ENCODE measurements around the gene PPP1R9A.

PPP1R9A gene

DNA sequence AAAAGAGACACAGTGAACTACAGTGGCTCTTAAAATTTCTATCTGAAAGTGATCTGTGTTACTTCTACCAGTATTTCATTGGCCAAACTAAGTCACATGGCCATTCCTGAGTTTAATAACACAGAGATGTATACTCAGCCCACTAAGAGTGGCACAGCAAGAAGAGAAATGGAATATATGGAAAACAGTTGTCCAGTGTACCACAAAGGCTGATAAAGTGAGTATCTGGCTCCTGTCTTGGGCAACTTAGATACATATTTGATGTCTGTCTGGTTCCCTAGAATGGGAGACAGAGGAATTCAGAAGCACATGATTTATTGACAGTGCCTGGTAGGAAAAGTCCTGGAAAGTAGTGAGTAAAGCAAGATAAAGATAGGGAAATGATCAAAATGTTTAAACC is 427.1 kb downstream of the PPP1R9A start:
- Mint-ChIP-seq H3K9me3 (no peaks in the 10 kb centered on the region), H3K27me3 (no peaks in the 10 kb centered on the region), H3K4me3 (no peak overlapping the region), H3K4me1 (ENCODE audit: low read depth) (peaks cover 18% of the 10 kb centered on the region), H3K36me3 (ENCODE audit: low read depth) (no peaks in the 10 kb centered on the region), H3K27ac (no peak overlapping the region)
- DNase-seq = no peak

DNA sequence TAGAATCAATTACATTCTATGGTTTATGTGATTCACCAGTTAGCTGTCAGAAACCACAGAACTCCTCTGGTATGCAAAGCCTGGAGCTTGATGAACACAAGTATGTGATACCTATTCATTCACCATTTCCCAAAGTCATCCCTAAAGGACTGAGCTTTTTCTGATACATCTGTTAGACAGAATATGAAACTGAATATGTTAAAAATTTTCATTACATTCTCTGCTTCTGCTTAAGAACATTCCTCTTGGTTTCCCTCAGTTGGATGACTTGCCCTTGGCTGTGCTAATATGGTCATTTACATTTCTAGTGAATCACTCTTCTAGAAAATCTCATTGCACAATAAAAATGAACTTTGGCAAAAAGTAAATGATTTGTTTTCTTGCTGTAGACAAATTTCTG is 427.7 kb downstream of the PPP1R9A start:
- no peaks in the 10 kb centered on the region for H3K9me3 Mint-ChIP-seq
- no peaks in the 10 kb centered on the region for H3K27me3 Mint-ChIP-seq
- no peaks in the 10 kb centered on the region for H3K36me3 Mint-ChIP-seq (ENCODE audit: low read depth)
- DNase-seq = no peak
- no peak overlapping the region for H3K27ac Mint-ChIP-seq
- H3K4me3 Mint-ChIP-seq = no peak overlapping the region
- peaks cover 16% of the 10 kb centered on the region for H3K4me1 Mint-ChIP-seq (ENCODE audit: low read depth)

DNA sequence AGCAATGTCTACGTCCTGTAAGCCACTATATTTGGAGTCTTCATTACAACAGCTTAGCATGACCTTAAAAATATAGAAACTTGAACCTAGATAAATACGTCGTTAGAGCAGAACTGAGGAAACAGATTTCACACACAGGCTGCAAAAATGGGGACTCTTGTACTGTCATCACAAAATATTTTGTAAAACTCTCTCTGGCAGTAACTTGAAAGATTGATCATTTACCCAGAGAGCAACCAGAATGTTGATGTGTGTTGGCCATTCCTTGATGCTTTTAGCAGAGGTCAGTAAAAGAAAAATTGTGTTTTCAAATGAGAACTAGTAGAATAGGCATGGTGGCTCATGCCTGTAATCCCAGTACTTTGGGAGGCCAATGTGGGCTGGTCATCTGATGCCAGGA is 431.4 kb downstream of the PPP1R9A start:
- no peak overlapping the region for H3K4me3 Mint-ChIP-seq
- H3K9me3 Mint-ChIP-seq = no peaks in the 10 kb centered on the region
- peaks cover 3% of the 10 kb centered on the region for H3K27me3 Mint-ChIP-seq
- no peaks in the 10 kb centered on the region for H3K36me3 Mint-ChIP-seq (ENCODE audit: low read depth)
- peaks cover 4% of the 10 kb centered on the region for H3K4me1 Mint-ChIP-seq (ENCODE audit: low read depth)
- DNase-seq = no peak
- no peak overlapping the region for H3K27ac Mint-ChIP-seq

DNA sequence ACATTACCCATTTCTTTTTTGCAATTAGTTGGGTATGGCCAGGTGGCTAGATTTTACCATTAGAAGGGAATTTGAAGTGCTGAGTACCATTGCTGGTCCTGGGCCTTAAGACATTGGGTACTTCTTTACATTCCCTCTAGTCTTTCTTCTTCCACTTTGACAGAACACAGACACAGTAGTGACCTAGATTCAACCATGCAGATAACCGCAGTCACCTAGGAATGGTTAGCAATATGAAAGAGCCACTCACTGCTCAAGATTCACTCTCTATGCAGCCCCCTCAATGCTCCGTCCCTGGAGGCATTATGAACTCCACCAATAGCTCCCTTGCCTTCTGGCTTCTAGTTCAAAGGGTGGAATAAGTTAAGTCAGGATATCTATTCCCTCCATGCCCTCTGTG is 433.1 kb downstream of the PPP1R9A start:
- no peak overlapping the region for H3K27ac Mint-ChIP-seq
- H3K4me3 Mint-ChIP-seq = no peak overlapping the region
- no peak for DNase-seq
- peaks cover under 1% of the 10 kb centered on the region for H3K4me1 Mint-ChIP-seq (ENCODE audit: low read depth)
- no peaks in the 10 kb centered on the region for H3K36me3 Mint-ChIP-seq (ENCODE audit: low read depth)
- H3K9me3 Mint-ChIP-seq = no peaks in the 10 kb centered on the region
- H3K27me3 Mint-ChIP-seq = peaks cover 3% of the 10 kb centered on the region

DNA sequence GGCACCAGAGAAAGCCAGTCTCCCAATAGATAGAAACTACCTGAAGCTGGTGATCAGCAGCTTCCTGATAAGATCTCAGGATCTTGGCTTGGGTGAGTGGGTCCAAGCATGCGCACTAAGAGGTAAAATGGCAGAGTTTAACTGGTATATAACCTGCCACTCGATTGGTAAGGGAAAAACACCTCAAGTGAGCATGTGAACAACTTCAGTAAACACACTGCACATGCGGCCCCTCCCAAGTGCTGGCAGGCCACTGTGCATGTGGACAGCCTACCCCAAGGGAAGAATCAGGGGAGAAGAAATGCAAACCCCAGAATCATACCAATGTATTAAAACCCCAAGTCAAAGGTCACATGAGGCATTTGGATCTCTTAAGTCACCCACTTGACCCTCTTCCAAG is 434.6 kb downstream of the PPP1R9A start:
- no peak for DNase-seq
- H3K27me3 Mint-ChIP-seq = peaks cover 3% of the 10 kb centered on the region
- H3K9me3 Mint-ChIP-seq = no peaks in the 10 kb centered on the region
- no peak overlapping the region for H3K4me3 Mint-ChIP-seq
- H3K36me3 Mint-ChIP-seq (ENCODE audit: low read depth) = no peaks in the 10 kb centered on the region
- H3K27ac Mint-ChIP-seq = no peak overlapping the region
- no peaks in the 10 kb centered on the region for H3K4me1 Mint-ChIP-seq (ENCODE audit: low read depth)

DNA sequence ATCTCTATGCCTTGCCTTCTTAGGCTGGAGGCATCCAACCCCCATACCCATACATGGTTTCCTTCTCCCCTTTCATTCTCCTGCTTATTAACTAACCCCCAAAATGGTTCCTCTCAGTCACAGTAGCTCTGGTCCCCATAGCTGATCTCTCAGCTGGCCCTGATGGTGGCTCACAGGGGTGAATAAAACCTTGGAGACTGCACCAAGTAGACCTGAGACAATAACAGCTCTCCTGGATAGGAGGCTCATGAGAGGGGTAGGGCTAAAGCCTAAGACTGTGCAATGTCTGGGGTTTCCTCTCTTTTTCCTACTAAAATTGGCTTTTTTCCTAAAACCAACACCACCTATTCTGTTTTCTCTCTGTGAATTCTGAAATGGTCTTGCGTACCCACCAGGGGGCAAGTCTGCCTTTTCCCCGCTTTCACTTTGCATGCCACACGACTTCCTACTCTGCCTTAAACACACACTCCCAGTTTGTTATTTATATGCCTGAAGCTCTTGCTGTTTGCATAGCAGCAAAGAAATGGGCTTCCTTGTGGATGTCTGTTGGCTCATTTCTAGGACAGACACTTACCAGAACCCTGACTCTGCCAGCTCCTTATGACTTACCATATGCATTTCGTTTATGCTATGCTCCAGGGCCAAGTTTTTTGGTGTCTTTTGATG is 435.4 kb downstream of the PPP1R9A start:
- Mint-ChIP-seq H3K27me3 (peaks cover 3% of the 10 kb centered on the region), H3K4me3 (no peak overlapping the region), H3K9me3 (no peaks in the 10 kb centered on the region), H3K27ac (no peak overlapping the region), H3K4me1 (ENCODE audit: low read depth) (no peaks in the 10 kb centered on the region), H3K36me3 (ENCODE audit: low read depth) (no peaks in the 10 kb centered on the region)
- DNase-seq = no peak

All from activated T-cell treated with anti-CD3 and anti-CD28 coated beads, Interleukin-2, amount 50 U/mL, for 24 hours (primary cell).